NCI-H774 (cell line): Measurements from ENCODE around the gene TNFRSF18.

Experiments used
- DNase-seq: peaks from one replicate; lab custom pipeline; 2025; lab: John Stamatoyannopoulos, UW

TNFRSF18 gene

DNA sequence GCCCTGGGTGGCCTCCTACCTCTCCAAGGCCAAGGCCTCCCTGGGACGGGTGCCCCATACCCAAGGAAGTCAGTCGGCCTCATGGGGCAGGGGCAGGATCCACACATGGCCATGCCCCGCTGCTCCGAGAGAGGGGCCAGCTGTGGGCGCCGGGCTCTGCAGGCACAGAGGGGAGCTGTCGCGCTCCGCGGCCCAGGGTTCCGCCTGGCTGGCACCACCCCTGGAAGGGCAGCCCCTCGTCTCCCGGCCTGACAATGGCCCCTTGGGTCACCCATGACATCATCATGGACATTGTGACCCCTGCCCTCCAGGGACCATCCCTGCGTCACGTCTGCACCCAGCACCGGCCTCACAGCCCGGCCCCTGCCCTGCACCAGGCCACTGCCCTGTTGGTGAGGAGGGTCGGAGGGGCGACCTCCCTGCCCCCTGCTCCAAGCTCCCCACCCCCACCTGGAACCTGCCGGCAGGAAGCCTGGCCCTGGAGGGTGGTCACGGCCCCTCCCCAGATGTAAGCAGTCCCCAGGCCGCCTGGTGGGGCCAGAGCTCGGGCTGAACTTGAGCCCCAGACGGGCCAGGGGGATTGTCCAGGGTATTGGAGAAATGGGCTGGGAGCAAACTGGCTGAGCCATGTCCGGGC is 26.9 kb downstream of the TNFRSF18 start:
- no peak for DNase-seq

- no peak for DNase-seq
Observed at GRCh38 chr1:1178794-1179331, 27.5 kb downstream of the TNFRSF18 start.

DNA sequence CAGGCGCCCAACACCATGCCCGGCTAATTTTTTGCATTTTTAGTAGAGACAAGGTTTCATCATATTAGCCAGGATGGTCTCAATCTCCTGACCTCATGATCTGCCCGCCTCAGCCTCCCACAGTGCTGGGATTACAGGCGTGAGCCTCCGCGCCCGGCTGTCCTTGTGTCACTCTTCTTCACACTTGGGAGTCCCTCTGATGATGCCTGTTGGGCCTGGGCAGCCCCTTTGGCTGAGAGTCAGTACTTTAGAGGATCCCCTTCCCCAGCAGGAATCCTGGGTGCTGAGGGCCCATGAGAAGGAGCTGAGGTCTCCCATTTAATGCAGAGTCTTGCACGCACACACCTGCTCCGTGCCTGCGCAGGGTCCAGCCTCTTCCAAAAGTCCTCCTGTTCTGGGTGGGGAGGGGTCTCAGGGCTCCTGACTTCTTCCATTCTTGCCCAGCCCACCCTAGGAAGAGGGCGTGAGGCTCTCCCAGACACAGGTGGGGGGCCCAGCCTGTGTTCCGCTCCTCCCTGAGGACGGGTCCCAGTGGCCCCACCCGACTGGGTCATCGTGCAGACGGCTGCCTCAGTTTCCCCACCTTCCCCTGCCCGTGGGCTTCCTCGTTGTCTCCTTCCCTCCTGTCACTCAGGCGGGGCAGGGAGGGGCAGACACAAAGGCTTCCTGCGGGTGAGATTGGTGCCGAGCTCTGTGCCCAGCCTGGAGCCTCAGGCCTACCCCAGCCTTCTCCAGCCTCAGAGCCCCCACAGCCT is 28.8 kb downstream of the TNFRSF18 start:
- DNase-seq, result no peak

DNA sequence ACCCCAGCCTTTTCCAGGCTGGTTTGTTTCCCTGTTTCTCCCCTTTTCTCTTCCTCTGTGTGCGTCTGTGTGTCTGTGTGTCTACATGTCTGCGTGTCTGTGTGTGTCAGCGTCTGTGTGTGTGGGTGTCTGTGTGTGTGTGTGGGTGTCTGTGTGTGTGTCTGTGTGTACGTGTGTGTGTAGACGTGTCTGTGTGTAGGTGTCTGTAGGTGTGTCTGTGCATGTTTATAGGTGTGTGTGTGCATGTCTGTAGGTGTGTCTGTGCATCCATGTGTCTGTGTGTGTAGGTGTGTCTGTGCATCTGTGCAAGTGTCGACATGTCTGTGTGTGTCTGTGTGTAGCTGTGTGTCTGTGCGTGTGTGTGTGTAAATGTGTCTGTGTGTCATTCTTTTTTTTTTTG is 29.5 kb downstream of the TNFRSF18 start:
- DNase-seq, result no peak

DNA sequence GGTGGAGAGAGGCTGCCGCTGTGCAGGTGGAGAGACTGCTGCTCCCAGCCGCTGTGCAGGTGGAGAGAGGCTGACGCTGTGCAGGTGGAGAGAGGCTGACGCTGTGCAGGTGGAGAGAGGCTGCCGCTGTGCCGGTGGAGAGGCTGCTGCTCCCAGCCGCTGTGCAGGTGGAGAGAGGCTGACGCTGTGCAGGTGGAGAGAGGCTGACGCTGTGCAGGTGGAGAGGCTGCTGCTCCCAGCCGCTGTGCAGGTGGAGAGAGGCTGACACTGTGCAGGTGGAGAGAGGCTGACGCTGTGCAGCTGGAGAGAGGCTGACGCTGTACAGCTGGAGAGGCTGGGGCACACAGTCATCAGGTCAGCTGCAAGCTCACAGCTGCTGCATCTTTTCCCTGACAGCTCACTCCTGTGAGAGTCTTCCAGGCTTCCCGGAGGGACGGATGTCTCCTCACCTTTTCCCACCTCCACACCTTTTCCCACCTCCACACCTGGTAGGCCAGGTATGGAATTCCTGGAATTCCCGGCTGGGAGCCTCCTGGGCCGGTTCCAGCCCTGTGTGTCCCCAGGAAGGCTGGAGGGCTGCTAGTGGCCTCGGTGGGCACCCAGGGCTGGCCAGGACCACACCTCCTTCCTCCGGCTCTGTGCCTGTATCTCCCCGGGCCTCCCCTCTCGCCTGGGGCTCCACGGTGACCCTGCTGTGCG is 30.2 kb downstream of the TNFRSF18 start:
- peak; percentile 52 for DNase-seq

DNA sequence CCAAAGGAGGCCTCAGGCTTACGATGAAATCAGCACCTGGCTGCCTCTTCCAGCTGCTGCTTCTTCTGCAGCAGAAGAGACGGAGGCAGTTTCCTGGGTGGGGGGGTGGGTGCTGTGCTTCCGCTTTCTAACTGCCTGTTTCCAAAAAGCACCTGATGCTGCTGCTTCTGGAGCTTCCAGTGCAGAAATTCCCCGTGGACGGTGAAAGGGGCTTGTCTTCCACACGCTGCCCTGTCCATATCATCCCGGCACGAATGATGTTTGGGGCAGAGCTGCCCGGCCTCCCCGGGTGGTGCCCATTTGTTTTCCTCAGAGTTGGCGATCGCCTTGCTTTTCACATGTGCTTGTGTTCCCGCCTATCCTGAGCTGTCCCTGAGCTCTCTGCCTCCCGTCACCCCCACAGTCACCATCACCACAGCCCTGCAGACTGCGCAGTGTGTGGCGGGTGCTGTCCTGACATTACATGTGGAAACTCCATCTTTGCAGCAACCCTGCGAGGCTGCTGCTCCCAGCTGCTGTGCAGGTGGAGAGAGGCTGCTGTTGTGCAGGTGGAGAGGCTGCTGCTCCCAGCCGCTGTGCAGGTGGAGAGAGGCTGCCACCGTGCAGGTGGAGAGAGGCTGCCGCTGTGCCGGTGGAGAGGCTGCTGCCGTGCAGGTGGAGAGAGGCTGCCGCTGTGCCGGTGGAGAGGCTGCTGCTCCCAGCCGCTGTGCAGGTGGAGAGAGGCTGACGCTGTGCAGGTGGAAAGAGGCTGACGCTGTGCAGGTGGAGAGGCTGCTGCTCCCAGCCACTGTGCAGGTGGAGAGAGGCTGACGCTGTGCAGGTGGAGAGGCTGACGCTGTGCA is 30.9 kb downstream of the TNFRSF18 start:
- peak; percentile 70 for DNase-seq

DNA sequence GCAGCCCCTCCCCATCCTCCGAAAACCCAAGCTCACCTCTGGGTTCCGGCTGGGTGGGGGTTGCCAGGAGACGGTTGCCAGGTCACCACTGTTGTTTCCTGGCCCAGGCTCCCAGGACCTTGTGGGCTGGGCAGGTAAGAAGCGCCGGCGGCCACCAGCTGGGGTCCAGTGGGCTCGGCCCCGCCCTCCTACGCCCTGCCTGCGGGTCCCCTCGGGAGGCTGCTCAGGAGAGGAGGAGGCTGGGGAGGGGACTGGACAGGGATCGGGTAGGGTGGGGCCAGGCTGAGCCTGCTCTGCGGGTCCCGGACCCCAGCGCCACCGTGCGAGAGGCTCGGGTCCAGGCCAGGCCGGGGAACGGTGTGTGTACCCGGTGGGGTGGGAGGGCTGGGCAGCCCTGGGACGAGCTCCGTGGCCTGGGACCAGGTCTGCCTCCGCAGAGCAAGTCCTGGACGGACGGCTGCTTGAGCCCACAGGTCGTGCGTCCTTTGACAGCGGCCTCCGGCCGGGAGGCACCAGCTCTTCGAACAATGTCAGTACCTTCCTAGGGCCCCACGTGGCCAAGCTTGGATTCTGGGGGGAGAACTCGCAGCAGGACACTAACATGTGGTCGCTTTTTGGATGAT is 32.5 kb downstream of the TNFRSF18 start, which contains the start of gene TTLL10:
TSS of gene TTLL10 (plus strand) at position 88 of the 623 bp plus-strand sequence. CDS start 5,336 bp downstream, outside the sequence.
- DNase-seq, result no peak

GRCh38 chr1:1173061-1173792 is 33.2 kb downstream of the TNFRSF18 start:
- DNase-seq, result no peak

GRCh38 chr1:1171546-1172340 is 34.6 kb downstream of the TNFRSF18 start:
- no peak for DNase-seq

DNA sequence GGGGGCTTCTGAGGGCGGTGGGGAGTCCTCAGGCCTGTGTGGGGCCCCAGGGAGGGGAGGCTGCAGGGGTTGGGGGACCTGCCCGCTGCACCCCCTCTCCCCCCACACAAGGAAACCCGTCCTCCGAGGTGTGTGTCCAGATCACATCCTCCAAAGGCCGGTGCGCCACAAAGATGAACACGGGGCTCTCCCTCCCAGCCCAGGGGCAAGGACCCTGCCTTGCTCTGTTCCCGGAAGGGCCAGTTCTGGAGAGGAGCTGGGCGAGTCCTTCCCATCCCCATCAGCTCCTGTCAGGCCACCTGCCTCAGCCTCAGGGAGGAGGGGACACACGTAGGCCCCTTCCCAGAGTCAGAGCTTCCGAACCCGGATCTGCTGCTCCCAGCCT is 35.2 kb downstream of the TNFRSF18 start:
- no peak for DNase-seq

GRCh38 chr1:1170215-1171091 is 35.9 kb downstream of the TNFRSF18 start:
- no peak for DNase-seq

DNA sequence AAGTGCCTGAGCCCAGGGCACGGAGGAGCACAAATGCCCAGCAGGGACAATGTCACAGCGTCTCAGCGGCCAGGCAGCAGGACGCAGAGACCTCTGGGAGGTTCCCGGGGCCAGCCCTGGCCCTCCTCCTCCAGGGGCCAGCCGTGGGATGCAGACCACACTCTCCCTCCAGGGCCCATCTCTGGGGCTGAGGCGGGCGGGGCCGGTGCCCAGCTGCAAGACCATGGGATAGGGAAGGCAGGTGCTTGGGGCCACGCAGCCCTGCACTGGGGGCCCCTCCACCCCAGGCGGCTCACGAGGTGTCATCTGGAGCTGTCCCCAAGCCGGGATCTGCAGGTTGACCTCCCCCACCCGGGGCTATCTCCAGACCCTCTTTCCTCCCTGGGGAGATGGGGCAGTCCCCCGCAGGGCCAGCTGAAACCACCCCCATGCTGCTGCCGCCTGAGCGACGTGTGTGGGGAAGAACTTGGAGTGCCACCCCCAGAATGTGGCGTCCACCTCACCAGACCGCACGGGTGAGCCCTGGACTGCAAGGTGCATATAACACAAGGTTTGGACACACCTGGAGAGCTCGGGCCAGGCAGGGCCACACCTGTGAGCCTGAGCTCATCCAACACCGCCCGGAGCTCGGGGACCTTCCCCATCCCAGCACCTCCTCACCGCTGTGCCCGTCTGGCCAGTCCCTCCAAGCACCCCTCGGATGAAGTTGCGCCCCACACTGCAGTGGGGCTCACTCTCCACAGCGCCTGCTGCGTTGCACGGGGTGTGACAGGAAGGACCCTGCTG is 36.8 kb downstream of the TNFRSF18 start:
- no peak for DNase-seq

DNA sequence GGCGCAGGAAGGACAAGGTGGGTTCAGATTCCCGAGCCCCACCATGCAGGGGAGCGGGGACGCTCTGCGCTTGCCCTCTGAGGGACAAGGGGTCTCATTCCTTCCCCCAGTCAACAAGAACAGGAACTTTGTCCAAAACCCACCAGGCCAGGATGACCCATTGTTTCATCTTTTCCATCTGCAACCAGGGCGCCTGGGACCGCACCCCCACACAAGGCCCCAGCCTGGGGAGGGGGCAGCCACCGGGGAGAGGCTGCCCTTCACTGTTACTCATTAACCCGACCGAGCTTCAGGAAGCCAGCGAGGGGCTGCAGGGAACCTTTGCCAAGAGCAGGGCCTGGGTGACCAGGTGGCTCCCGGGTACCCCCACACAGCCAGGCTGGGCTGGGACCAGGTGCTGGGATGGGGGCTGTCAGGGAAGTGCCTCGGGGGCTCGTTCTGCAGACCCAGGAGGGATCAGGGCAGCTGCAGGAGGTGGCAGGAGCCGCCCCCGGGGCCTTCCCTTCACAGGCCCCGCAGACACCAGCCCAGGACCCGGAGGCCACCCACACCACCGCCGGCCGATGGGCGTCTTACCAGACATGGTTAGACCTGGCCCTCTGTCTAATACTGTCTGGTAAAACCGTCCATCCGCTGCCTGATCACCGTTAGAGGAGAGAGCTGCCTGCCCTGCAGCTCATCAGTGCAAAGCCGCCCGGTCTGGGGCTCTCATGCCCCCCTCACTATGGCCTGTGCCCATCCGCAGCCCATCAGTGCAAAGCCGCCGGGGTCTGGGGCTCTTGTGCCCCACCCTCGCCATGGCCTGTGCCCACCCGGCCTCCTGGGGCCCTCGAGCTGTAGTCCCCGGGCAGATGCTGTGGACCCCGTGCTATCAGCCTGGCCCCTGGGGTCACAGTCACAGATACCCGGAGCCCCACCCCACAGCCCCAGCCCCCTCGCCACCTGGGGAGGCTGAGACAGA is 37.7 kb downstream of the TNFRSF18 start:
- no peak for DNase-seq

GRCh38 chr1:1167841-1168450 is 38.4 kb downstream of the TNFRSF18 start:
- no peak for DNase-seq

GRCh38 chr1:1167398-1167821 is 39.0 kb downstream of the TNFRSF18 start:
- no peak for DNase-seq
